Measurements from ENCODE around the gene CLMN.

The CLMN gene

GRCh38 chr14:95321693-95322455 is 2.2 kb upstream of the CLMN start:
- DNase-seq = no peak
- intact Hi-C loops (cut with DNase I) = no loop called here

- no peak for DNase-seq
- intact Hi-C loops (cut with DNase I) = no loop called here
Observed at GRCh38 chr14:95320955-95321600, 1.4 kb upstream of the CLMN start.

GRCh38 chr14:95320078-95320895 is 579 bp upstream of the CLMN start:
- intact Hi-C loops (cut with DNase I) = no loop called here
- peak in 1 of 10 donors; percentile 85 for DNase-seq

- intact Hi-C loops (cut with DNase I) = loop anchor here (10.0 kb wide), 1 partner anchor 164 kb away; the partner anchor contains the start of gene DICER1
- peak in 1 of 10 donors; percentile 79 for DNase-seq
Observed at GRCh38 chr14:95318399-95319311, 1.1 kb downstream of the CLMN start.

- no peak for DNase-seq
- intact Hi-C loops (cut with DNase I) = loop anchor here (10.0 kb wide), 1 partner anchor 163 kb away; the partner anchor contains the start of gene DICER1
Observed at GRCh38 chr14:95317817-95318343, 1.8 kb downstream of the CLMN start.

- peak in 1 of 10 donors; percentile 75 for DNase-seq
- intact Hi-C loops (cut with DNase I) = loop anchor here (10.0 kb wide), 1 partner anchor 162 kb away; the partner anchor contains the start of gene DICER1
Observed at GRCh38 chr14:95316821-95317220, 2.9 kb downstream of the CLMN start.

GRCh38 chr14:95315579-95315978 is 4.1 kb downstream of the CLMN start:
- intact Hi-C loops (cut with DNase I) = loop anchor here (10.0 kb wide), 1 partner anchor 161 kb away; the partner anchor contains the start of gene DICER1
- DNase-seq = peak in 1 of 10 donors; percentile 40

- DNase-seq = peak in 2 of 10 donors; percentile 37 to 82
- intact Hi-C loops (cut with DNase I) = loop anchor here (10.0 kb wide), 1 partner anchor 160 kb away; the partner anchor contains the start of gene DICER1
Observed at GRCh38 chr14:95315156-95315555, 4.6 kb downstream of the CLMN start.

- peak in 2 of 10 donors; percentile 19 to 67 for DNase-seq
- intact Hi-C loops (cut with DNase I) = loop anchor here (10.0 kb wide), 1 partner anchor 160 kb away; the partner anchor contains the start of gene DICER1
Observed at GRCh38 chr14:95314609-95315008, 5.1 kb downstream of the CLMN start.

GRCh38 chr14:95313707-95314106 is 6.0 kb downstream of the CLMN start:
- peak in 6 of 10 donors; percentile 38 to 95 (median 71) for DNase-seq
- intact Hi-C loops (cut with DNase I) = loop anchor here (10.0 kb wide), 1 partner anchor 159 kb away; the partner anchor contains the start of gene DICER1

- intact Hi-C loops (cut with DNase I) = loop anchor here (10.0 kb wide), 1 partner anchor 158 kb away; the partner anchor contains the start of gene DICER1
- no peak for DNase-seq
Observed at GRCh38 chr14:95313190-95313589, 6.5 kb downstream of the CLMN start.

- intact Hi-C loops (cut with DNase I) = loop anchor here (10.0 kb wide), 1 partner anchor 158 kb away; the partner anchor contains the start of gene DICER1
- DNase-seq = peak in 1 of 10 donors; percentile 57
Observed at GRCh38 chr14:95312311-95312710, 7.4 kb downstream of the CLMN start.

GRCh38 chr14:95311752-95312151 is 8.0 kb downstream of the CLMN start:
- DNase-seq = peak in 1 of 10 donors; percentile 53
- intact Hi-C loops (cut with DNase I) = loop anchor here (10.0 kb wide), 1 partner anchor 157 kb away; the partner anchor contains the start of gene DICER1

GRCh38 chr14:95310635-95311380 is 8.9 kb downstream of the CLMN start:
- intact Hi-C loops (cut with DNase I) = loop anchor here (10.0 kb wide), 1 partner anchor 156 kb away; the partner anchor contains the start of gene DICER1
- peak in 2 of 10 donors; percentile 57 to 71 for DNase-seq

- intact Hi-C loops (cut with DNase I) = loop anchor here (10.0 kb wide), 2 partner anchors 155 to 195 kb away; partner anchors contain the start of gene DICER1
- DNase-seq = no peak
Observed at GRCh38 chr14:95309261-95310051, 10.3 kb downstream of the CLMN start.

- DNase-seq = no peak
- intact Hi-C loops (cut with DNase I) = loop anchor here (10.0 kb wide), 1 partner anchor 193 kb away; no protein-coding TSS in a partner anchor
Observed at GRCh38 chr14:95308073-95308472, 11.6 kb downstream of the CLMN start.
